ENCODE results near the gene SLC25A5.
"Not testable (repeated sequence)": the region's sequence is repeated elsewhere in the genome, so short reads cannot be mapped to it uniquely, and the experiment has no call there.

The SLC25A5 gene

DNA sequence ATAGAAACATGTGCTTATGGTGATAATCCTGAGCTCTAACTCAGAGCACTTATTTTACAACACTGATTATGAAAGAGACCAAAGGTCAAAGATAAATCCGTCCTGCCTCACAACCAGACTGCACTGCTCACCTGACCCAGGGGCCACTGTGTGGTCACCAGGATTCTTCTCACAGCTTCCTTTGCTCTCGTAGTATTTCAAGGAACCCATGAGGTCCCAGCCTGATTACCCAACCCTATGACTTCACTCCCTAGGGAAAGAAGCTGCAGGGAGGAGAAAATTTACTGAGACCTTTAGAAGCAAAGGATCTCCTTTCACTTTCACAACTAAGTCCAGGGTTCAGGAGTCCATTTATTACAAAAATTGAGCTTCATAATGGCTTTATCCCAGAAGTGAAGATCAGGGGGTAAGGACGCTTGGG is 9.6 kb downstream of the SLC25A5 start:
- no peak for DNase-seq (ENCODE audit: low spot score)

DNA sequence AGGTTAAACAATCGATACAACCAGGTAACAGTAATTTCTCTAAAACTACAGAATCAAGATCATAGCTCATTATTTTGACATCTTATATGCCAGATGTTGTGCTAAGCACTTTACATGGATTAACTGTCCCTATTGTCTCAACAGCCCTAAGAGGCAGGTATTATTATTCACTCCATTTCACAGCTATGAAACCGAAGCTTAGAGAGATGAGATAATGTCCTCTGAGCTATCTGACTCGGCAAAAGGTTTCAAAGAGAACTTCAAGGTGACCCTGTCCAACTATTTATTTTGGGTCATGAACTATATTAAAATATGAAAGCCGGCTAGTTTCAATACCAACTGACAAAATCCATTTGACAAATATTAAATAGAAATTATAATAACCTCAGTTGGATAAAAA is 10.3 kb downstream of the SLC25A5 start:
- DNase-seq (ENCODE audit: low spot score), result no peak

DNA sequence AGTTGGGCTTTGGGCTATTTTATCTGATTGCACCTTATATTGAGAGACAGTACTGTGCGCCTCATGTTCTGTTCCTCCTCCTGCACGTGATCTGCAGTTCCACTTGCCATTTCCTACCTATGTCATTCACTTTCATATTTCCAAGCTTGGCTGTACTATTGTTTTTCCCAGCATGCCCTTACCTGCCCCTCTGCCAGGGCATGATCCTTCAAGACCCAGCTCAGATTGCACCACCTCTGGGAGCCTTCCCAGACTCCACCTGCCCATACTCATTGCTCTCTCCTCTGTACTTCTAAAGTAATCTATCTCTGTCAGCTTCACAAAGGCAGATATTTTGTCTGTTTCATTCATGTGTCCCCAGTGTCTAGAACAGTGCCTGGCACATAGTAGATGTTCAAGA is 11.6 kb downstream of the SLC25A5 start:
- DNase-seq (ENCODE audit: low spot score), result no peak

DNA sequence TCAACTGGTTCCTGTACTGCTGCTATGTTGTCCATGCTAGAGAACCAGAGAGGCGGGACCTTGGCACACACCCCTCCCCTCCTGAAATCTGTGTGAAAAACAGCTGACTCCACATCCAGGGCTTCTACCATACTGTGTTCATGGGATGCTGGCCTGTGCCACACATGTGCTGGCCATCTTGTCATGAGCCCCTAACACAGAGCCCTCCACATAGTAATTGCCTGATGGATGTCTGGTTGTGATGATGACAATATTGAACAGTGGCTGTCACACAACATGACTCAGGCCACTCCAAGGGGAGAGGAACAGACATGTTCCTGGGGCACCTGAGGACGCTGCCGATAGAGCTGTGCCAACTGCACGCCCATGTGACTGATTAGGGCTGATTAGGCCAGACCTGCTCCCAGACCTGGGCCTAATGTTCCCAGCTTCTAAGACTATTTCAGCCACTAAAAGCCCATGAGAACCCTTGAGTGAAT is 13.1 kb downstream of the SLC25A5 start:
- DNase-seq (ENCODE audit: low spot score), result no peak

DNA sequence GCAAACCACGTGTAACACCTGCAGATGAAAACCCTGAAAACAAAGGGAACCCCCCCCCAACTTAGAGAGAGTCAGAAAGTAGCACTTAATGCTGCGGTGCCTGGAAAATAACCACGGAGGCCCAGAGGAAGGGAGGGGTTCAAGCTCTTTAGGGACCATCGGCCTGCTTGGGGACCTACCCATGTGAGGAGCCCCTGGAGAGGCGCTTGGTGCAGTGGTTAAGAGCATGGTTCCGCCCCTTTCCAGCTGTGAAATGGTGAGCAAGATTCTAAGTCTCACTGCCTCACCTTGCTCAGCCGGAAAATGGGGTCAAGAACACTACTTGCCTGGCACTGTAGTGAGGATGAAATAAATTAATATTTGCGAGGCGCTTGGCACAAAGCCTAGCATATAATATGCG is 13.8 kb downstream of the SLC25A5 start:
- no peak for DNase-seq (ENCODE audit: low spot score)

DNA sequence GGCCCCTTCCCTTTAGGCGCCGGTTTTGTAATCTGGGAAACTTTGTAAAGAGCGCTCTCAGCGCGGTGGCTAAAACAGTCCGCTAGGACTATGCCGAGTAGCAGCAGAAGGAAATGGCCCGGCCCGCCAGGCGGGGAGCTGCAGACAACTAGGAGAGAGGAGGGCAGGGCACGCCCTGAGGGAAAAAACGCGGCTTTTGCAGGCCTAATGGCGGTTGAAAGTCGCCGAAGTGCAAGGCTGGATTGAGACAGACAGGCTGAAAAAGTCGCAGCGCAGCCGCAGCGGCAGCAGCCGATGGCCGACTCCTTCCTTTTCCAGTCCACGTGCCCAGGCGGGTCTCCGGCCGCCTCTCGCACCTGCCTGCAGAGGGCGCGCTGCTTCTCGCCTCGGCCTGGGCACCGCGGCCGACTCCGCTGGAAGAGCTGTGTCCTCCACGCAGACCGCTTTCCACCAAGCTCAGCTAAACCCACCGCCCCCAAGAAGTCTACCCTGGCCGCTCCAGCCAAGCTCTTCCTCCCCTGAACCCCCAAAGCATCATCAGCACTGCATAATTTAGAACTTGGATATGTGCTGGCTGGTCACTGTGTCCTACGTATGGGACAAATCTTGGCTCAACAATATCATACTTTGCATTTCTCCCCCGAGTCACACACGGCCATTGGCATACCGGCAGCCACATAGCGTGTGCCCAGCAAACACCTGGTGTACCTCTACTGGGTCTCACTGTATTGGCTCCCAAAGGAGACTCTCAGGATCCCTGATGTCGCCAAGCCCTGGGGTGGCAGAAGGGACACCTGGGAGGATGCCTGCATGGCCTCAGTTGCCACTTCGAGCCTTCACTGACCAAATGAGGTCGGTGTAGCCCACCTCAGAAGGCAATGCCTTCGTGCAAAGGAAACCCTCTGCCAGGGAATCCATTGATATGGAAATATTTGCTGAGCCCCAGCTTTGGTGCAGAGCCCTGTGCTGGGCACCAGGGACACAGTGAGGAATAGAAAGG is 14.5 kb downstream of the SLC25A5 start:
- peak; percentile 57 for DNase-seq (ENCODE audit: low spot score)

DNA sequence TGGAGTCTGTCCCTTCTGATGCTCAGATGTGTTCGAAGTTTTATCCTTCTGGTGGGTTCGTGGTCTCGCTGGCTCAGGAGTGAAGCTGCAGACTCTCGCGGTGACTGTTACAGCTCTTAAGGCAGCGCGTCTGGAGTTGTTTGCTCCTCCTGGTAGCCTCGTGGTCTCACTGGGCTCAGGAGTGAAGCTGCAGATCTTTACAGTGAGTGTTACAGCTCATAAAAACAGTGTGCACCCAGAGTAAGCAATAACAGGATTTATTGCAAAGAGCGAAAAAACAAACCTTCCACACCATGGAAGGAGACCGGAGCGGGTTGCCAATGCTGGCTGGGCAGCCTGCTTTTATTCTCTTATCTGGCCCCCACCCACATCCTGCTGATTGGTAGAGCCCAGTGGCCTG is 18.5 kb downstream of the SLC25A5 start:
- DNase-seq (ENCODE audit: low spot score), result no peak

DNA sequence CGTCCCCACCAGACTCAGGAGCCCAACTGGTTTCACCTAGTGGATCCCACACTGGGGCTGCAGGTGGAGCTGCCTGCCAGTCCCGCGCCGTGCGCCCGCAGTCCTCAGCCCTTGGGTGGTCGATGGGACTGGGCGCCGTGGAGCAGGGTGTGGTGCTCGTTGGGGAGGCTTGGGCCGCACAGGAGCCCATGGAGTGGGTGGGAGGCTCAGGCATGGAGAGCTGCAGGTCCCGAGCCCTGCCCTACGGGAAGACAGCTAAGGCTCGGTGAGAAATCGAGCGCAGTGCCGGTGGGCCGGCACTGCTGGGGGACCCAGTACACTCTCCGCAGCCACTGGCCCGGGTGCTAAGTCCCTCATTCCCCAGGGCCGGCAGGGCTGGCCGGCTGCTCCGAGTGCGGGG is 19.5 kb downstream of the SLC25A5 start:
- DNase-seq (ENCODE audit: low spot score), result not testable (repeated sequence)

DNA sequence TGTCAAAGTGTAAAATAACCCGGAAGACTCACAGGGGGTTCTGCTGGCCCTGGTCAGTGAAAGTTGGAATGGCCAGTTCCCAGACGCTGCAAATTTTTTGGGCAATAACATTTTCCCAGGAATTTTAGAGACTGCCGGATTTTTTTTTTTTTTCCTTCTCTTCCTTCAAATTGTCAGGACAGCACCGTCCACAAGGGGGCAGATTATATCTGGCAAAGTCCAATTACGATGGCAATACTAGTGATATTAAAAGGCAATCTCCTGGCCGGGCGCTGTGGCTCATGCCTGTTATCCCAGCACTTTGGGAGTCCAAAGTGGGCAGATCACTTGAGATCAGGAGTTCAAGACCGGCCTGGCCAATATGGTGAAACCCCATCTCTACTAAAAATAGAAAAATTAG is 20.5 kb downstream of the SLC25A5 start:
- peak; percentile 31 for DNase-seq (ENCODE audit: low spot score)

DNA sequence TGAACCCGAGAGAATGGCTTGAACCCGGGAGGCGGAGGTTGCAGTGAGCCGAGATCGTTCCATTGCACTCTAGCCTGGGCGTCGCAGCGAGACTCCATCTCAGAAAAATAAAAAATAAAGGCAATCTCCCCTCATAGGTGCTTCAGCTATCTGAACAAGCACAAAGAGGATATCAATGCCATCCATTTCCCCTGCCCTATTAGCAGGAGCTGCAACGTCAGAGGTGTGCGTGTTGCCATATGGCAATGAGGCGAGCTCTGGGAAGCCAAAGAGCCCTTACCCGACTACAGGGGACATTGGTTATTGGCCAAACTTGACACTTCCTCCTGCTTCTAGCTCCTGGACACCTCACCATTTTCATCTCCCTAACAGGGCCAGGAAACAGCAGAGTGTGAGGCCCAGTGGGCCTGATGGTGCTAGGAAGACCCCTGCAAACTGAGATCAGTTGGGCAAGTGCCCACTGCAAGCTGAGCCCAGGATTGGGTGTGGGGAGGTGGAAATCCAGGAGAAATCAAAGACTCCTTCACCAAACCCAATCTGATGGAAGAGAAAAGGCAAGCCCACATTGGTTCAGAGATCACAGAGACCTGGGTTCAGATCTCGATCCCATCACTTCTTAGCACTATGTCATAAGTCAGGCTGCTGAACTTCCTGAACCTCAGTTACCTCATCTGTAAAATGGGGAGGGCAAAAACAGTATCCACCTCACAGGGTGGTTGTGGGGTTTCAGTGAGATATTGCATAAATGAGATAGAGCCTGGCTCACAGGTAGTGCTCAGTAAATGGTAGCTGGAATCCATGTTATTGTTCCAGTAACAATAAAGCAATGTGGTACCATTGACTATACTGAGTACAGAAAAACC is 21.2 kb downstream of the SLC25A5 start:
- no peak for DNase-seq (ENCODE audit: low spot score)

DNA sequence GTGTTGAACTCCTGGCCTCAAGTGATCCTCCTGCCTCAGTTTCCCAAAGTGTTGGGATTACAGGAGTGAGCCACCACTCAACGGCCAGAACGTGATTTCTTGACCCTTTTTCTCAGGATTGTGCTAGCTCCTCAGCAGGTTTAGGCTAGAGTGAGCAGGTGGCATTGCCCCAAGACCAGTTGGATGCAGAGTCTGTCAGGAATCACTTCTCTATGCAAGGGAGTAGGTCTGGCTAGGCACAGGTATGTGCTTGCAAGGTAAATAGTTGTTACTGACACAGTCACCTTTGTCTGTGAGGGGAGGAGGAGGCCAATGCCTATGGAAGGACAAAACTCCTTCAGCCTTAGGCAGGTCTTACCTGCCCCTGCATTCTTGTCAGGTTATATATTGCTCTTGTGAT is 24.2 kb downstream of the SLC25A5 start:
- DNase-seq (ENCODE audit: low spot score), result no peak

DNA sequence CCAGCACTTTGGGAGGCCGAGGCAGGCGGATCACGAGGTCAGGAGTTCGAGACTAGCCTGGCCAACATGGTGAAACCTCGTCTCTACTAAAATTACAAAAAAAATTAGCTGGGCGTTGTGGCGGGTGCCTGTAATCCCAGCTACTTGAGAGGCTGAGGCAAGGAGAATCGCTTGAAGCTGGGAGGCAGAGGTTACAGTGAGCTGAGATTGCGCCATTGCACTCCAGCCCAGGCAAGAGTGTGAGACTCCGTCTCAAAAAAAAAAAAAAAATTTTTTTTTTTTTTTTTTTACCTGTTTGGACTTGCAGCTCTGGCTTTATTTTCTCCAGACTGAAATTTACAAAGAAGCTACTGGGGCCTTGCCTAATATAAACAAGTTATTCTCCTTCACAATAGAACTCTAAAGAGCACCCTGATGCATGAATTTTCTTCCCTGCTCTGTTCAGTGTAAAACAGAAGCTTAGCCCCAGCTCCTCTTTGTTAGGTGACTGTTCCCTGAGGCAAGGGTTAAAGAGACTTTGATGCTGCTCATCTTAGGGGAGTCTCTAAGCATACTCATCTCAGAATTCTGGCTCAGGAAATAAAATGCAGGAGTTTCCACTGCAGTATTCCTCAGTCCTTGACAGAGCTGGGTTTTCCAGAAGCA is 25.7 kb downstream of the SLC25A5 start:
- not testable (repeated sequence) for DNase-seq (ENCODE audit: low spot score)

DNA sequence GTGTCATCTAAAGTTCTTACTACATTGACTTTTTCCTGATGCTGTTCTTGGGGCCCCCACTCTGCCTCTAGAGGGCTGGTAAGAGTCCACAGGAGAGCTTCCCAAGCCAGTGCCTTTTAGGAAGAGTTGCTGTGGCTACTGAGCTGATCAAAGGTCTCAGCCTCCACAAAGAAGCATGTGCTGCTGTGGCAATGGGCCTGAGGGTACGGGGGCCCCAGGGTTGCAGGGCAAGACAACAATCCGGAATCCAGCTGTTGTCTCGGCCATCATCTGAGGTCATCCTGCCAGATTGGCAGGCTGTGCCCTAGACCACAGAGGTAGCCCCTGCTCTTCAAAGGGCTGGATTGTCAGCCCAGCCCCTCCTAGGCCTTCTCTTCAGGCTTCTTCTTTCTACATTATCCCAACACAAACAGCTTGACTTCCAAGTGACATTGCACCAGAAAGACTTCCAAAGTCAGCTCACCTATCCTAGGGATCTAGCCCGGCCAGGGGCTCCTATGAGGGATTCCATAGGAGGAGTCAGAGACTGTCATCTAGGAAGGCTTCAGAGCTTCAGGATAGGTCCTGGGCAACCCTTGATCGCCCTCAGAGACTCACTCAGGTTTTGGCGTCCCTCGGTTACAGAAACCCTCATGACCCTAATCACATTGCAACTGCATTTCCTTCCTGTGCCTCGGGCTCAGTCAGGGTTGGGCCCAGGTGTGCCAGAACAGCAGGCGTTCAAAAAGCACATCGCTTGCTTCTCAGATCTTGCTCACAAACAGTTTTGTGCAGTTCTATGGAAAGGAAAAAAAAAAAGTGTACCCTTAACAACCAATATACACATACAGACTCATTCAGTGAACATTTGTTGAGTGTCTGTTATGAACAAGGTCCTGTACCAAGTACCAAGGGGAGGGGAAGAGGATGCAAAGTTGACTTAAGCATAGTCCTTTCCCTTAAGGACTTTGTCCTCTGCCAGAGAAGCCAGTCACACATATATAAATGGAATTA is 27.8 kb downstream of the SLC25A5 start:
- no peak for DNase-seq (ENCODE audit: low spot score)

DNA sequence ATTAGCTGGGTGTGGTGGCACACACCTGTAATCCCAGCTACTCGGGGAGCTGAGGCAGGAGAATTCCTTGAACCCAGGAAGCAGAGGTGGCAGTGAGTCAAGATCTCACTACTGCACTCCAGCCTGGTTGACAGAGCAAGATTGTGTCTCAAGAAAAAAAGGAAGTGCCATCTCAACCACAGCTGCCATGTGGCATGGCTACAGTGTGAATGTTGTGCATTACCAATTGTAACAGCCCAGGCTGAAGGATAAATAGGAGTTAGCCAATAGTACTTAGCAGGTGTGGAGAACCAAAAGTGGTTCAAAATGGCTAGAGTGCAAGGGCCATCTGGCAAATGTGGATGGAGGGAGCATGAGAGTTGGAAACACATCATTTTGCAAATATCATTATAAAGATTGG is 28.9 kb downstream of the SLC25A5 start:
- DNase-seq (ENCODE audit: low spot score), result no peak

DNA sequence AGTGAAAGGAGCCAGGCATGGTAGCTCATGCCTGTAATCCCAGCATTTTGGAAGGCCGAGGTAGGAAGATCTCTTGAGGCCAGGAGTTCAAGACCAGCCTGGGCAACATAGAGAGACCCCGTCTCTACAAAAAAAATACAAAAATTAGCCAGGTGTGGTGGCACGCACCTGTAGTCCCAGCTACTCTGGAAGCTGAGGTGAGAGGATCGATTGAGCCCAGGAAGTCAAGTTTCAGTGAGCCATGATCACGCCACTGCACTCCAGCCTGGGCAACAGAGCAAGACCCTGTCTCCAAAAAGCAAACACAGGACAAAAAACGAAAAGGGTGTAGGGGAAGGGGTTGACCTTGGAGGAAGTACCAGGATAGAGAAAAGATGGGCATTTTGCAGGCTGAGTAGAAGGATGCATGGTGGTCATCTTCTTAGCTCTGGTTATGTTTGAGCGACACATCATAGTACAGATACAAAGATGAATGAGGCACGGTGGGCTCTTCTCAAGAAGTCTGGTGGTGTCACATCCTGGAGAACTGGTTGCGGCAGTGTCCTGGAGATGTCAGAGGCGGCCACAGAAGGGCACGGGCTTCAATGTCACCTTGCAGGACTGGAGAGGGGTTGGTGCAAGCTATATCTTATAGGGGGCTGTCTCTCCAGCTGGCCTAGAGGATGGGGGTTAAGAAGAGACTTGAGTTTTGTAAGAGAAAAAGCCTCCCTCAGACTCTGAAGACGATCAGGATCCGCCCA is 32.0 kb downstream of the SLC25A5 start:
- no peak for DNase-seq (ENCODE audit: low spot score)

DNA sequence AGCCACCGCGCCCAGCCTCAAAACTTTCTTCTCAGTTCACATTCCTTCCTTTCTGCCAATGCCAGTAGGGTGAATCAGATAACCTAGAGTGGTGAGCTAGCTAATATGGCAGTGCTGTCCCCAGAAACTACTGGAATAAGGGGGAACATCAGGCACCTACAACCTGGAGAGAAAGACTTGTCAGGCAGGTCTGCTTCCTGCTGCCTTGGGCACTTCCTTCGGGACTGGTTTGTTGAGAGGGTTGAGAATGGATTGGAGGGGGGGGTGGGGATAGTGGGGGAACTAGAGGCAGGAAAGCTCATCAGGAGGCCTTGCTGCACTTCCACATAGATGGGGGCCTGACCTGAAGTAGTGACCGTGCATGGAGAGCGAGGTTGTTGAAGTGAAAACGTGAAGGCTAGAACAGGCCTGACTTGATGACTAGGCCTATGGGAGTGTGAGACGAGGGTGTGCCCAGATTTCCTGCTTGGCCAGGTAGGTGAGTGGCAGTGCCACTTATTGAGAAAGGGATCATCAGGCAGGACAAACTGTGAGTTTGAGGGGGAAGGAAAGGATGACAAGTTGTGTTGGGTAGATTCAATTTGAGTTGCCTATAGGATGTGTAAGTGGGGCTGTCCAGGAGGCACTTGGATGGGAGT is 33.4 kb downstream of the SLC25A5 start:
- no peak for DNase-seq (ENCODE audit: low spot score)

DNA sequence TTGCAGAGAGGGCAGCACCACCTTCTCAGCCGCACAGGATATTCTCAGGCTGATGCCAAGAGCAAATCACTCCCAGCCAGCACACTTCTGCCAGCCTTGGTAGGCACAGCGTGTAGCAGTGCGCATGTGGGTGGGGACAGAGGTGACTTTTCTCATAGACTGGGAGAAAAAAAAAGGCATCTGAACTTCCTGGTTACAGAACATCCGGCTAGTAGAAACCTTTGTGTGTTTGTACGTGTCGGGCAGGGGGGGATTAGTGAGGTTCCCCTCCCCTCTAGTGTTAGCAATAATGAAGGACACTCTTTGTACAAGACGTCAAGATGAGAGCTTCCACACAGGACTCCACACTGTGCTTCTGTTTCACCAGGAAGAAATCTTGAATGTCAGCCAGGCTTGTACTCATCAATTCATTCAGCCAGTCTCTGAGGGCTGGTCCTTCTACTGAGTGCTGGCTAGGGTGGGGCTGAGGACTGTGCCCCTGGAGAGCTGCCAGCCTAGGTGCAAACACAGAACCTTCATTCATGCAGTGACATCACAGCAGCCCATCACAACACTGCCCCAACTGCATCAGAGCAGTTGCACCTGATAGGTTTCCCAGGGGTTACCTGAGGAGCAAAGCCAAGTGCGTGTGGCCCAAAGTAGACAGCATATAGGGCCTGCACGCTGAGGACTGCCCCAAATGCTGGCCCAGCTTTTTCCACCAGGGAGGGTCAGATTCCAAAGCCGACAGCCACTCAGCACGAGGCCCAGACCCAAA is 34.7 kb downstream of the SLC25A5 start:
- peak; percentile 31 for DNase-seq (ENCODE audit: low spot score)

DNA sequence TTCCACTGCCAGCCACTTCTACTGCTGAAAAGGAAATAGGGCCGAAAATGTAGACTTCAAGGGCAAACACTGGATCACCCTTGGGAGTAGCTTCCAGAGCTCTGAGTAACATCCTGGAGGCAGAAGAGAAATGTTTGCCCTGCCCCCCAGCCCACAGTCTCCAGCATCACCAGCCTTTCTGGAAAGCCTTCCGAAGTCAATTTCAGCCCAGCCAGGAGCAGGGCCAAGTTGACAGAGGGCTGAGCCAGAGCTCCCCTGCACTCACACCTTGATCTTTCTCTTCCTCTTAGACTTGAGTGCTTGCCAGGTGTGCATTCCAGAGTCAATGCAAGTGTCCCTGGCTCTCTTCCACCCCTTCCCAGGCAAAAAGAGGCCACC is 35.2 kb downstream of the SLC25A5 start:
- no peak for DNase-seq (ENCODE audit: low spot score)

DNA sequence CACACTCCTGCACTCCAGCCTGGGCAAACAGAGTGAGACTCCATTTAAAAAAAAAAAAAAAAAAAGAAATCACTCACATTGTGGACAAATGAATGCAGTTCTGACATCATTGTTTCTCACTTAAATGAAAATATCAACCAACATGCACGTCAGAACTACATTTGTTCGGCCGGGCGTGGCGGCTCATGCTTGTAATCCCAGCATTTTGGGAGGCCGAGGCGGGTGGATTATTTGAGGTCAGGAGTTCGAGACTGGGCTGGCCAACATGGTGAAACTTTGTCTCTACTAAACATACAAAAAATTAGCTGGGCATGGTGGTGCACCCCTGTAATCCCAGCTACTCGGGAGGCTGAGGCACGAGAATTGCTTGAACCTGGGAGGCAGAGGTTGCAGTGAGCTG is 36.9 kb downstream of the SLC25A5 start:
- DNase-seq (ENCODE audit: low spot score), result not testable (repeated sequence)

Measured in CD4-positive, alpha-beta T cell treated with Interleukin-15 for 4 hours (primary cell).